MM.1S (cell line): Measurements from ENCODE around the gene ARL5C.

ENCODE experiments used
- DNase-seq: peaks from one replicate; pipeline ENCODE4 v3.0.0-alpha.2; 2015
- H2AFZ ChIP-seq: fragments of 300-600 bp; sonication (generic); 2 replicates; pipeline ENCODE4 v1.6.0; 2016; ENCODE audit warnings: antibody characterized with exemption, low read length
- H3F3A ChIP-seq: fragments of 300-600 bp; sonication (generic); 2 replicates; pipeline ENCODE4 v1.6.1; 2016; ENCODE audit warnings: mild to moderate bottlenecking, antibody characterized with exemption, low read length, moderate library complexity, mixed read lengths; ENCODE audit not compliant: insufficient read depth
- H3K27ac ChIP-seq: fragments of 300-600 bp; sonication (generic); 2 replicates; pipeline ENCODE4 v1.5.1; 2016; ENCODE audit warnings: mild to moderate bottlenecking, low read length
- H3K27me3 ChIP-seq: fragments of 300-600 bp; sonication (generic); replicated peaks from 2 replicates; pipeline ENCODE4 v1.6.0; 2016; ENCODE audit warnings: low read length; ENCODE audit not compliant: insufficient read depth
- H3K36me3 ChIP-seq: fragments of 300-600 bp; sonication (generic); replicated peaks from 2 replicates; pipeline ENCODE4 v1.6.1; 2016; ENCODE audit warnings: mild to moderate bottlenecking, low read length, mixed read lengths; ENCODE audit not compliant: insufficient read depth
- H3K4me1 ChIP-seq: fragments of 300-600 bp; sonication (generic); 2 replicates; pipeline ENCODE4 v1.6.1; 2016; ENCODE audit warnings: low read length, mixed read lengths
- H3K4me2 ChIP-seq: fragments of 300-600 bp; sonication (generic); 2 replicates; pipeline ENCODE4 v1.6.0; 2016; ENCODE audit warnings: low read depth, low read length
- H3K4me3 ChIP-seq: fragments of 300-600 bp; sonication (generic); 2 replicates; pipeline ENCODE4 v1.5.1; 2016; ENCODE audit warnings: low read length, mixed read lengths
- H3K79me2 ChIP-seq: fragments of 300-600 bp; sonication (generic); 2 replicates; pipeline ENCODE4 v1.6.1; 2016; ENCODE audit warnings: mixed run types, low read length, mixed read lengths
- H3K9ac ChIP-seq: fragments of 300-600 bp; sonication (generic); 2 replicates; pipeline ENCODE4 v1.6.1; 2016; ENCODE audit warnings: low read length, mixed read lengths
- H3K9me2 ChIP-seq: fragments of 300-600 bp; sonication (generic); replicated peaks from 2 replicates; pipeline ENCODE4 v1.6.1; 2016; ENCODE audit warnings: mild to moderate bottlenecking, low read length, mixed read lengths; ENCODE audit not compliant: insufficient read depth
- H3K9me3 ChIP-seq: fragments of 300-600 bp; sonication (generic); replicated peaks from 2 replicates; pipeline ENCODE4 v1.6.1; 2016; ENCODE audit warnings: mild to moderate bottlenecking, low read length, mixed read lengths; ENCODE audit not compliant: insufficient read depth
- H4K20me1 ChIP-seq: fragments of 300-600 bp; sonication (generic); 2 replicates; pipeline ENCODE4 v1.6.1; 2016; ENCODE audit warnings: mild to moderate bottlenecking, low read length, moderate library complexity, mixed read lengths; ENCODE audit not compliant: insufficient read depth
- EZH2 ChIP-seq: fragments of 300-600 bp; sonication (generic); optimal IDR thresholded peaks from 2 replicates; pipeline ENCODE3; 2017; ENCODE audit warnings: low read depth, mild to moderate bottlenecking, antibody characterized with exemption, low read length, mixed read lengths
- EZH2phosphoT487 ChIP-seq: fragments of 300-600 bp; sonication (generic); IDR thresholded peaks from 2 replicates; pipeline ENCODE4 v1.6.1; 2018; ENCODE audit warnings: antibody characterized with exemption, low read length
- TF ChIP-seq, protein P1 (sequence below): fragments of 300-600 bp; sonication (generic); IDR thresholded peaks from 2 replicates; pipeline ENCODE4 v1.5.1; 2016; ENCODE audit warnings: antibody characterized with exemption, low read length, mixed read lengths

The ARL5C gene

DNA sequence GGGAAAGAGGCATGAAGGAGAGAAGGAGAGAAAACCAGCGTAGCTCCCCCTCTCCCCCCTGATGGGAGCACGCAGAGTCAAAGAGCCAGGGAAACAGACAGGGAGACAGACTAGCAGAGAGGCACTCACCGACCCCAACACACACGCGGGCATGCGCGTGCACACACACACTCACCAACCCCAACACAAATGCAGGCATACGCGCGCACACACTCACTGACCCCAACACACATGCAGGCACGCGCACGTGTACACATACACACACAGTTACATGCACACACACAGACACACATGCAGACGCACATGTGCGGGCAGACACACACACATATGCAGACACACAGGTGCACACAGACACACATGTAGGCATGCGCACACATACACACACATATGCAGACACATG lies 26.9 kb upstream of the ARL5C start:
- Histone ChIP-seq H3K9me2 (no peaks in the 10 kb centered on the region), H3K4me1 (peaks cover 25% of the 10 kb centered on the region), H3K9me3 (no peaks in the 10 kb centered on the region), H3K27me3 (no peaks in the 10 kb centered on the region), H3F3A (peaks cover 9% of the 10 kb centered on the region), H3K4me3 (no peak overlapping the region), H4K20me1 (no peaks in the 10 kb centered on the region), H2AFZ (no peak overlapping the region), H3K27ac (no peak overlapping the region), H3K9ac (no peak overlapping the region), H3K36me3 (0 out of 2 replicates have a peak, but pooled peaks cover 3% of the 10 kb centered on the region), H3K79me2 (peaks cover 58% of the 10 kb centered on the region), H3K4me2 (no peak overlapping the region)
- TF ChIP-seq EZH2 (no peak), EZH2phosphoT487 (no peak)
- TF ChIP-seq, protein P1, sequence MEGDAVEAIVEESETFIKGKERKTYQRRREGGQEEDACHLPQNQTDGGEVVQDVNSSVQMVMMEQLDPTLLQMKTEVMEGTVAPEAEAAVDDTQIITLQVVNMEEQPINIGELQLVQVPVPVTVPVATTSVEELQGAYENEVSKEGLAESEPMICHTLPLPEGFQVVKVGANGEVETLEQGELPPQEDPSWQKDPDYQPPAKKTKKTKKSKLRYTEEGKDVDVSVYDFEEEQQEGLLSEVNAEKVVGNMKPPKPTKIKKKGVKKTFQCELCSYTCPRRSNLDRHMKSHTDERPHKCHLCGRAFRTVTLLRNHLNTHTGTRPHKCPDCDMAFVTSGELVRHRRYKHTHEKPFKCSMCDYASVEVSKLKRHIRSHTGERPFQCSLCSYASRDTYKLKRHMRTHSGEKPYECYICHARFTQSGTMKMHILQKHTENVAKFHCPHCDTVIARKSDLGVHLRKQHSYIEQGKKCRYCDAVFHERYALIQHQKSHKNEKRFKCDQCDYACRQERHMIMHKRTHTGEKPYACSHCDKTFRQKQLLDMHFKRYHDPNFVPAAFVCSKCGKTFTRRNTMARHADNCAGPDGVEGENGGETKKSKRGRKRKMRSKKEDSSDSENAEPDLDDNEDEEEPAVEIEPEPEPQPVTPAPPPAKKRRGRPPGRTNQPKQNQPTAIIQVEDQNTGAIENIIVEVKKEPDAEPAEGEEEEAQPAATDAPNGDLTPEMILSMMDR, result no peak
- DNase-seq, result no peak

DNA sequence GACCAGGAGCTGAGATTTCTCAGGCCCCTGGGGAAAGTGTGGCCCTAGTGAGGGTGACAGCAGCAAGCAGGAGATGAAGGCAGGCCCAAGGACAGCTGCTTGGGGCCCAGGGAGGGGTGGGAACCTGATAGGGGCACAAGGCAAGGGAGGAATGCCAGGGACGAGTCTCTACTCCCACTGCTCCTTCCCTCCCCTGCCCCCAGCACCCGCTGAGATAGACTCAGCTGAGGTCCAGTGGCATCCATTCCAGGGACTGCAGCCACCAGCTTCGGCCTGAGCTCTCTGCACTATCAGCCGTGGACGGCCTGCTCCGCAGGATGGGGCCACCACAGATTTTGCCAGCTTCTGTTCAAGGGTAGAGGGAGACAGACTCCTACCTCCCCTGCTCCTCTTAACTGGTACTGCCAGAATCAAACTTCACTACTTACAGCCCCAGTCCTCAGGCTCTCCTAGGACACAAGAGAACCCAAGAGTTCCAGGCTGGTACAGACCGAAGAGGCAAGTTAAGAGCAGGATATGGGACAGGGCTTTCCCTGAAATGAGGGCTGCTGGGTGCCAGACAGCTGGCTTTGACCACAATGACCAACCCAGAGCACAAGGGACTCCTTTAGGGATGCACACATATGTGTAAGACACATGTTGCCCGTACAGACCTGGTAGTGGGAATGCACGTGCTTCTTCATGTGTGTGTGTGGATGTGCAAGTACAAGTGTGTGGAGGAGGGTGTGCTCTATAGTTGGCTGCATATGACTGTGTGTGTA lies 26.0 kb upstream of the ARL5C start:
- no peak overlapping the region for H3K27ac ChIP-seq

DNA sequence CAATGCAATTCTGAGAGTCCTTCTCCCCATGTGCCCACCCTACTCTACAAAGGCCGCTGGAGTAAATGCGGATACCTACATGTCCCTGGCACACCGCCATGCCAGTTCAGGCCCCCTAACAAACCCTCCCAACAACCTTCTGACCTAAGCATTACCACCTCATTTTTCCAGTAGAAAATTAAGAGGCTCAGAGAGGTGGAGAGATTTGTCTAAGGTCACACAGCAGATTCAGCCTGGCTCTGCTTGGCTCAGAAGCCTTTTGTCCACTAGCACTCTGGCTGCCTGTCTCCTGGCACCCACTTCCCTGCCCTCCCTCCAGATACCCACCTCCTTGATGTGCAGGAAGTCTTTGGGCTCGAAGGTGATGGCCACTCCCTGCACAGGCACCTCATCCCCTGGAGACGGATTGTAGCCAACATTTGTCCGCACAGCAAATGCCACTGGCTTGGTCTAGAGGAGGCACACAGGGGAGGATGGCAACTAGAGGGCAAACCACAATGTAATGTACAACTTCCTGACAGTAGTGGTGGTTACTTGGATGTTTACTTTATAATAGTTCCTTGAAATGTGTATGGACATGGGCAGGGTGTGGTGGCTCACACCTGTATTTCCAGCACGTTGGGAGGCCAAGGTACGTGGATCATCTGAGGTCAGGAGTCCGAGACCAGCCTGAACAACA lies 21.3 kb upstream of the ARL5C start:
- Histone ChIP-seq H3F3A (no peaks in the 10 kb centered on the region), H3K9me3 (no peaks in the 10 kb centered on the region), H4K20me1 (no peaks in the 10 kb centered on the region), H3K4me1 (no peaks in the 10 kb centered on the region), H3K4me2 (no peak overlapping the region), H3K27ac (no peak overlapping the region), H3K9ac (no peak overlapping the region), H3K27me3 (no peaks in the 10 kb centered on the region), H2AFZ (no peak overlapping the region), H3K79me2 (peaks cover 16% of the 10 kb centered on the region), H3K4me3 (no peak overlapping the region), H3K9me2 (no peaks in the 10 kb centered on the region), H3K36me3 (no peaks in the 10 kb centered on the region; the same call in 1 of the 2 replicates)
- no peak for TF ChIP-seq EZH2phosphoT487
- no peak for TF ChIP-seq EZH2
- TF ChIP-seq, protein P1, result no peak
- DNase-seq, result no peak

More for the DNA sequence above, 26.0 kb upstream of the ARL5C start:
- H3K4me2 ChIP-seq, result no peak overlapping the region
- H3F3A ChIP-seq, result peaks cover 8% of the 10 kb centered on the region
- no peaks in the 10 kb centered on the region for H3K9me2 ChIP-seq
- peaks cover 25% of the 10 kb centered on the region for H3K4me1 ChIP-seq
- peaks cover 3% of the 10 kb centered on the region; the same call in 1 of the 2 replicates for H3K36me3 ChIP-seq
- H3K79me2 ChIP-seq, result peaks cover 58% of the 10 kb centered on the region
- H2AFZ ChIP-seq, result no peak overlapping the region
- no peaks in the 10 kb centered on the region for H3K27me3 ChIP-seq
- no peak overlapping the region for H3K9ac ChIP-seq
- H4K20me1 ChIP-seq, result no peaks in the 10 kb centered on the region
- H3K9me3 ChIP-seq, result no peaks in the 10 kb centered on the region
- TF ChIP-seq EZH2 (no peak), EZH2phosphoT487 (no peak)
- TF ChIP-seq, protein P1, result no peak
- no peak overlapping the region for H3K4me3 ChIP-seq
- DNase-seq, result no peak
